NB4 (cell line): Measurements from ENCODE around the gene INO80B.

ENCODE experiments used
- CTCF ChIP-seq: IDR thresholded peaks from one replicate; pipeline ENCODE4 v1.5.1; 2012; ENCODE audit warnings: low read depth, low read length
- MAX ChIP-seq: IDR thresholded peaks from 2 replicates; pipeline ENCODE4 v1.6.1; 2011; ENCODE audit warnings: low read depth, low read length
- MYC ChIP-seq: IDR thresholded peaks from 2 replicates; pipeline ENCODE4 v1.6.1; 2011; ENCODE audit warnings: low read depth, low read length
- POLR2A ChIP-seq: IDR thresholded peaks from 2 replicates; pipeline ENCODE4 v1.6.1; 2011; ENCODE audit warnings: mild to moderate bottlenecking; ENCODE audit not compliant: insufficient read length; ENCODE audit errors: extremely low read depth

DNA sequence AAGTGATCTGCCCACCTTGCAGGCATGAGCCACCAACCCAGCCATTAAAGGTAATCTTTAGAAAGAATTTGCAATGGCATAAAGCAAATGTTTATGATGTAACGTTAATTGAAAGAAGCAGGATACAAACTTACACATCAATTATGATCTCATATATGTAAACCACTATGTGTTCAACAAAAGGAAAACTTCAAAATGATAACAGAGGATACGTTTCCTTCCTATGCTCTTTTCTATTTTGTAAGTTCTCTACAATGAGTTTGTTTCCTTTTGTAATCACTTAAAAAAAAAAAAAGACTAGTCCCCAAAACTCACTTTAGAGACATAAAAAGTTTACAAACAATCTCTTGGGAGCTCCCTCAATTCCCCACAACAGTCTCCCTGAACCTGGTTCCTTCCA lies 34.9 kb upstream of the INO80B start:
- no peak for TF ChIP-seq MAX
- no peak for TF ChIP-seq CTCF
- TF ChIP-seq POLR2A = no peak
- TF ChIP-seq MYC = no peak
